SJSA1 (cell line): ENCODE measurements around the gene MARF1. TPM values are rescaled to one million over a fixed set of nuclear protein-coding genes. Genes with fewer than 3 reads are reported as not detected.
A peak's percentile ranks its signal among the peaks of the same experiment; 100 is the strongest.
"Not testable (repeated sequence)": the region's sequence is repeated elsewhere in the genome, so short reads cannot be mapped to it uniquely, and the experiment has no call there.

Experiments
- DNase-seq, 2 experiments: peaks; one replicate each; pipeline ENCODE4 v3.0.0-alpha.2; 2015 to 2020; ENCODE audit warnings: low spot score in 2 of 2, low read depth in 1 of 2
- H3K27ac ChIP-seq: fragments of 250-450 bp; sonication (Bioruptor Pico); 2 replicates; pipeline ENCODE4 v1.5.1; 2020; ENCODE audit warnings: mild to moderate bottlenecking, moderate library complexity
- H3K27me3 ChIP-seq: fragments of 250-450 bp; sonication (Bioruptor Pico); replicated peaks from 2 replicates; pipeline ENCODE4 v1.5.1; 2020; ENCODE audit warnings: mild to moderate bottlenecking, moderate library complexity
- H3K36me3 ChIP-seq: fragments of 250-450 bp; sonication (Bioruptor Pico); 2 replicates; pipeline ENCODE4 v1.5.1; 2020; ENCODE audit warnings: mild to moderate bottlenecking
- H3K4me1 ChIP-seq: fragments of 250-450 bp; sonication (Bioruptor Pico); replicated peaks from 2 replicates; pipeline ENCODE4 v1.6.1; 2021; ENCODE audit warnings: mild to moderate bottlenecking
- H3K4me3 ChIP-seq: fragments of 250-450 bp; sonication (Bioruptor Pico); 2 replicates; pipeline ENCODE4 v1.5.1; 2020; ENCODE audit warnings: mild to moderate bottlenecking
- H3K9me3 ChIP-seq: fragments of 250-450 bp; sonication (Bioruptor Pico); replicated peaks from 2 replicates; pipeline ENCODE4 v1.5.1; 2020; ENCODE audit warnings: mild to moderate bottlenecking
- total RNA-seq: library from RNA; depleted of rRNA; stranded (reverse); fragments of >200 nt; shearing (Covaris generic); gene quantifications from 2 replicates; pipeline ENCODE4 v1.2.3, GENCODE V29; 2014; rRNA removed

Gene MARF1, protein sequence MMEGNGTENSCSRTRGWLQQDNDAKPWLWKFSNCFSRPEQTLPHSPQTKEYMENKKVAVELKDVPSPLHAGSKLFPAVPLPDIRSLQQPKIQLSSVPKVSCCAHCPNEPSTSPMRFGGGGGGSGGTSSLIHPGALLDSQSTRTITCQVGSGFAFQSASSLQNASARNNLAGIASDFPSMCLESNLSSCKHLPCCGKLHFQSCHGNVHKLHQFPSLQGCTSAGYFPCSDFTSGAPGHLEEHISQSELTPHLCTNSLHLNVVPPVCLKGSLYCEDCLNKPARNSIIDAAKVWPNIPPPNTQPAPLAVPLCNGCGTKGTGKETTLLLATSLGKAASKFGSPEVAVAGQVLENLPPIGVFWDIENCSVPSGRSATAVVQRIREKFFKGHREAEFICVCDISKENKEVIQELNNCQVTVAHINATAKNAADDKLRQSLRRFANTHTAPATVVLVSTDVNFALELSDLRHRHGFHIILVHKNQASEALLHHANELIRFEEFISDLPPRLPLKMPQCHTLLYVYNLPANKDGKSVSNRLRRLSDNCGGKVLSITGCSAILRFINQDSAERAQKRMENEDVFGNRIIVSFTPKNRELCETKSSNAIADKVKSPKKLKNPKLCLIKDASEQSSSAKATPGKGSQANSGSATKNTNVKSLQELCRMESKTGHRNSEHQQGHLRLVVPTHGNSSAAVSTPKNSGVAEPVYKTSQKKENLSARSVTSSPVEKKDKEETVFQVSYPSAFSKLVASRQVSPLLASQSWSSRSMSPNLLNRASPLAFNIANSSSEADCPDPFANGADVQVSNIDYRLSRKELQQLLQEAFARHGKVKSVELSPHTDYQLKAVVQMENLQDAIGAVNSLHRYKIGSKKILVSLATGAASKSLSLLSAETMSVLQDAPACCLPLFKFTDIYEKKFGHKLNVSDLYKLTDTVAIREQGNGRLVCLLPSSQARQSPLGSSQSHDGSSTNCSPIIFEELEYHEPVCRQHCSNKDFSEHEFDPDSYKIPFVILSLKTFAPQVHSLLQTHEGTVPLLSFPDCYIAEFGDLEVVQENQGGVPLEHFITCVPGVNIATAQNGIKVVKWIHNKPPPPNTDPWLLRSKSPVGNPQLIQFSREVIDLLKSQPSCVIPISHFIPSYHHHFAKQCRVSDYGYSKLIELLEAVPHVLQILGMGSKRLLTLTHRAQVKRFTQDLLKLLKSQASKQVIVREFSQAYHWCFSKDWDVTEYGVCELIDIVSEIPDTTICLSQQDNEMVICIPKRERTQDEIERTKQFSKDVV (N-terminal part only)
- 3.6 and 5.8 TPM in 2 replicates for total RNA-seq

DNA sequence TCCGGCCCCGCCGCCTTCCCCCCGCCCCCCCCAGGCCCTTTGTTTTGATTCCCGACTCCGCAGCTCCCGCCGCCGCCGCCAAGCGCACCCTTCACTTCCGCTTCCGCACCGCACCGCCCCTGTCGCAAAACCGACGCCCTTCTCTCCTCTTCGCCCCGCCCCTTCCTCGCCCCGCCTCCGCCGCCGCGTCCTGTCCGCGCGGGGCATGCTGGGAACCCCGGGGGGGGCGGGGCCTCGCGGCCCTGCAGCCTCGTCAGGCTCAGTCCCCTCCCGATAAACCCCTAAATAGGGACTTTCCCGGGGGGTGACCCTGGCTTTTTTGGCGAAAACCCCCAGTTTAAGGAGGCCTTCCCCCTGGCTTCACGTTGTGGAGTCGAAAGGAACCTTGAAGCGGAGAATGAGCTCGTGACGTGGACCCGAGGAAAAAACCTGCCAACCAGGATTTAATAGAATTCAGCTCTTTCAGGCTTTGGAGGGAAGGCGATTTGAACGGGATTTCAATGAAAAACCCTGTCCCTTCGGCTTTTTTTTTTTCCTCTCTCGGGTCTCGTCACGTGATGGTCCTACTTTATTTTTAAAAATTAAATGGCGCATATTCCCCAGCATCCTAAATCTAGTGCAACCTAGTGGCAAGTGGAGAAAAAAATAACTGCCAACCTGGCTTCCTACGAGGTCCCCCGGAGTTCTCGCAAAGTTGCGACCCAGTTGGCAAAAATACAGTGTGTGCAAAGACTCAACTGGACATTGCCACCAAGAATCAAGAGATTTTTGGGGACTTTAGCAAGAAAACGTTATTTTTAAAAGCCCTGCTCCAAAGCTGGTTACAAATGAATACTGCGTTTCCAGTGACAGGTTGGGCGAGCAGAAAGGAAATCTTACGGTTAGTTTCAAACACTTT is at the start of gene MARF1:
Gene MARF1, minus strand, starts transcription at position 107 of the 898 bp plus-strand sequence. CDS start 3,921 bp downstream, outside the sequence.
- Histone ChIP-seq H3K4me3 (peak within 1 kb of the TSS; percentile 72), H3K9me3 (no peaks in the 10 kb centered on the region), H3K4me1 (peaks cover 49% of the 10 kb centered on the region), H3K27ac (peak within 1 kb of the TSS; percentile 95), H3K36me3 (peaks cover 8% of the 10 kb centered on the region), H3K27me3 (no peaks in the 10 kb centered on the region)
- peak; percentile 96 to 99 for DNase-seq

DNA sequence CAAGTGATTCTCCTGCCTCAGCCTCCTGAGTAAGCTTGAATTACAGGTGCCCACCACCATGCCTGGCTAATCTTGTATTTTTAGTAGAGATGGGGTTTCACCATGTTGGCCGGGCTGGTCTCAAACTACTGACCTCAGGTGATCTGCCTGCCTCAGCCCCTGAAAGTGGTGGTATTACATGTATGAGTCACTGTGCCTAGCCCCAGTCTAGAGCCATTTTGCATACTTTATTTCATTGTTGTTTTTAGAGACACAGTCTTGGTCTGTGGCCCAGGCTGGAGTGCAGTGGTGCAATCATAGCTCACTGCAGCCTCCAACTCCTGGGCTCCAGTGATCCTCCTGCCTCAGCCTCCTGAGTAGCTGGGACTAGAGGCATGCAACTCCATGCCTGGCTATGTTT is 49.6 kb upstream of the MARF1 start:
- not testable (repeated sequence) for H3K27ac ChIP-seq, H3K27me3 ChIP-seq, H3K9me3 ChIP-seq, DNase-seq, H3K4me3 ChIP-seq
- Histone ChIP-seq H3K36me3 (peaks cover 93% of the 10 kb centered on the region), H3K4me1 (peaks cover 20% of the 10 kb centered on the region)

DNA sequence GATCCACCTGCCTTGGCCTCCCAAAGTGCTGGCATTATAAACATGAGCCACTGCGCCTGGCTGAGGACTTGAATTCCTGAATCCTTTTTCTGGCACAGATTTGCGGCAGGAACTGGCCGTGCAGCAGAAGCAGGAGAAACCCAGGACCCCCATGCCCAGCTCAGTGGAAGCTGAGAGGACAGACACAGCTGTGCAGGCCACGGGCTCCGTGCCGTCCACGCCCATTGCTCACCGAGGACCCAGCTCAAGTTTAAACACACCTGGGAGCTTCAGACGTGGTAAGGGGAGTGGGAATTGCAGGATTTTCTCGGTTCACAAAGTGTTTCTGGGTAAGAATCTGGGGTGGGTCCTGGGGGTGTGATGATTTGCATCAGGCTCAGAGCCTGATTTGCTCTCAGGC is 48.1 kb upstream of the MARF1 start:
- H3K4me1 ChIP-seq = peaks cover 20% of the 10 kb centered on the region
- H3K36me3 ChIP-seq = peaks cover 93% of the 10 kb centered on the region
- no peaks in the 10 kb centered on the region for H3K9me3 ChIP-seq
- no peaks in the 10 kb centered on the region for H3K27me3 ChIP-seq
- no peak overlapping the region for H3K27ac ChIP-seq
- no peak overlapping the region for H3K4me3 ChIP-seq
- DNase-seq = no peak

DNA sequence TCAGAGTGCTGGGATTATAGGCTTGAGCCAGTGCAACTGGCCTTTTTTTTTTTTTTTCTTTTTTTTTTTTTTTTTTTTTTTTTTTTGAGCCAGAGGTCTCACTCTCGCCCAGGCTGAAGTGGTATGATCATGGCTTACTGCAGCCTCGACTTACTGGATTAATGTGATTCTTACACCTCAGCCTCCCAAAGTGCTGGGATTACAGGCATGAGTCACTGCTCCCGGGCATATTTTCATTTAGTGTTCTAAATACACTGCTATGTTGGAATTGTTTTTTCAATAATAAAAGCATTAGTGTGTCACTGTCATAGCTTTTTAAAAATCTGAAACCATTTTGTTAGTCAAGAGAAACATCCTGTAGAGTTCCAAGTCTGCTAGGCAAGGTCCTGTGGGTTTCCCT is 47.3 kb upstream of the MARF1 start:
- peaks cover 20% of the 10 kb centered on the region for H3K4me1 ChIP-seq
- DNase-seq = peak; percentile 50 to 59
- H3K9me3 ChIP-seq = no peaks in the 10 kb centered on the region
- H3K4me3 ChIP-seq = no peak overlapping the region
- H3K36me3 ChIP-seq = peaks cover 95% of the 10 kb centered on the region
- peak overlapping the region; percentile 59 for H3K27ac ChIP-seq
- no peaks in the 10 kb centered on the region for H3K27me3 ChIP-seq

DNA sequence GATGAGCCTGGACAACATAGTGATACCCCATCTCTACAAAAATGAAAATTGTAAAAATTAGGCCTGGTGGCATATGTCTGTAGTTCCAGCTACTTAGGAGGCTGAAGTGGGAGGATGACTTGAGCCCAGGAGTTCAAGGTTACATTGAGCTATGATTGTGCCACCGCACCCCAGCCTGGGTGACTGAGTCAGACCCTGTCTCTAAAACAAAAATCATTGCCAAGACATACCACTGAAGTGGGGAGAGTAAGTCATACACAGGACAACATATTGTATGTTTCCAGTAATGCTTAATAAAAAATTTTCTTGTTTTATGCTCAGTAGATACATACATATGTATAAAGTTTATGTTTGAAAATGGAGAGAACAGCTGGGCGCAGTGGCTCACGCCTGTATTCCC is 46.3 kb upstream of the MARF1 start:
- Histone ChIP-seq H3K4me3 (no peak overlapping the region), H3K9me3 (no peaks in the 10 kb centered on the region), H3K27me3 (no peaks in the 10 kb centered on the region), H3K4me1 (peaks cover 20% of the 10 kb centered on the region), H3K27ac (no peak overlapping the region), H3K36me3 (peaks cover 94% of the 10 kb centered on the region)
- DNase-seq = no peak

DNA sequence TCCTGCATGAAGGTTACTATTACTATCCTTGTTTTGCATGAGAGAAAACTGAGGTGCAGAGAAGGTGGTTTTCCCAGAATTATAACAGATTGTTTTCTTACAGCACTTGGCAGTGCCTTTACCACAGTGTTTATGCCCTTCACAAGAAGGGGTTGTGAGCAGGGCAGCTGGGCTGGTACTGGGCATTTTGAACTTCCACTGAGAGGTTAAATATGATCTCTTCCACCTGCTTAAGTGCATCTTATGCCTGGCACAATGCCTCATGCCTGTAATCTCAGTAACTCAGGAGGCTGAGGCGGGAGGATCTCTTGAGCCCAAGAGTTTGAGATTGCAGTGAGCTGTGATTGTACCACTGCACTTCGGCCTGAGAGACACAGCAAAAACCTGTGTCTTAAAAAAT is 43.3 kb upstream of the MARF1 start:
- no peak for DNase-seq
- Histone ChIP-seq H3K36me3 (peaks cover 93% of the 10 kb centered on the region), H3K4me1 (peaks cover 30% of the 10 kb centered on the region), H3K27me3 (no peaks in the 10 kb centered on the region), H3K9me3 (no peaks in the 10 kb centered on the region), H3K4me3 (no peak overlapping the region), H3K27ac (no peak overlapping the region)

DNA sequence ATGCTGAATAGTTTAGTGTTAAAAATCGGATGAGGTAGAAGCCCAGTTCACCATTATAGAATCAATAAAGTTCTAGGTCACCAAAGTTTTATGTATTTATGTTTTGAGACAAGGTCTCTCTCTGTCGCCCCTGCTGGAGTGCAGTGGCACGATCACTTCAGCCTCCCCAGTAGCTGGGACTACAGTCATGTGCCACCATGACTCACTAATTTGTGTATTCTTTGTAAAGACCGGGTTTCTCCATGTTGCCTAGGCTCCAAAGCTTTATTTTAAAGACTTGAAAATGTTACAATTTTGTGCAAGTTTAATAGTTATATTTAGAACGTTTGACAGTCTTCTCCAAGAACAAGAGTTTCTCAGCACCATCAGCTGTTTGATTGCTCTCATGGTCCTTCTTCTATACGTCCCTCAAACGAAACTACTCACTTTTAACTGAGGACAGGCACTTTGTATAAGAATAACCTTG is 39.2 kb upstream of the MARF1 start:
- peaks cover 92% of the 10 kb centered on the region for H3K36me3 ChIP-seq
- peaks cover 10% of the 10 kb centered on the region for H3K4me1 ChIP-seq
- H3K27ac ChIP-seq = peak overlapping the region; percentile 73
- no peaks in the 10 kb centered on the region for H3K9me3 ChIP-seq
- H3K4me3 ChIP-seq = no peak overlapping the region
- DNase-seq = peak; percentile 66 to 72
- H3K27me3 ChIP-seq = no peaks in the 10 kb centered on the region

DNA sequence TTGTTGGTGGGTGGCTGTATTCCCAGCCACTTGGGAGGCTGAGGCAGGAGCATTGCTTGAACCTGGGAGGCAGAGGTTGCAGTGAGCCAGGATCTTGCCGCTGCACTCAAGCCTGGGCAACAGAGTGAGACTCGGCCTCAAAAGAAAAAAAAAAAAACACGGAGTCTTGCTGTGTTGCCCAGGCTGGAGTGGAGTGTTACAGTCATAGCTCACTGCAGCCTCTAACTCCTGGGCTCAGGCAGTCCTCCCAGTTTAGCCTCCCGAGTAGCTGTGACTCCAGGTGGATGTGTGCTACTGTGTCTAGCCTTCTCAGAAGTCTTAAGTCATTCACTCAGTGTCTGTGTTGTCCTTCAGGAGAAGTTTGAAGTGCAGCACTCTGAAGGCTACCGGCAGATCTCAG is 34.5 kb upstream of the MARF1 start:
- peaks cover 79% of the 10 kb centered on the region for H3K36me3 ChIP-seq
- no peak overlapping the region for H3K27ac ChIP-seq
- no peak for DNase-seq
- H3K4me3 ChIP-seq = no peak overlapping the region
- H3K4me1 ChIP-seq = peaks cover 21% of the 10 kb centered on the region
- H3K9me3 ChIP-seq = no peaks in the 10 kb centered on the region
- H3K27me3 ChIP-seq = no peaks in the 10 kb centered on the region

DNA sequence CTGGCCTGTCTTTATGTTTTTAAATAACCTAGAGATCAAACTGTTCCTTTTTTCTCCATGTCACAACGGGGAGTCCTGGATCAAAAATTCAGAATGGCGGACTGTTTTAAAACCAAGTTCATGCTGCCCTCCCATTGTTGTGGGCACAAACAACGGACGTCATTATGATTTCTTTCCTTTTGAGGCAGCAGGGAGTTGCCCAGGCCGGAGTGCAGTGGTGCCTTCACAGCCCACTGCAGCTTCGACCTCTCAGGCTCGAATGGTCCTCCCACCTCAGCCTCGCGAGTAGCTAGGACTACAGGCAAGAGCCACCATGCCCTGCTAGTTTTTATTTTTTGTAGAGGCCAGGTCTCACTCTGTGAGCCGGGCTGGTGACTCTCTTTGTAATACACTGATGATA is 33.6 kb upstream of the MARF1 start:
- Histone ChIP-seq H3K27ac (no peak overlapping the region), H3K4me1 (peaks cover 22% of the 10 kb centered on the region), H3K9me3 (no peaks in the 10 kb centered on the region), H3K27me3 (no peaks in the 10 kb centered on the region), H3K36me3 (peaks cover 77% of the 10 kb centered on the region), H3K4me3 (no peak overlapping the region)
- DNase-seq = no peak

DNA sequence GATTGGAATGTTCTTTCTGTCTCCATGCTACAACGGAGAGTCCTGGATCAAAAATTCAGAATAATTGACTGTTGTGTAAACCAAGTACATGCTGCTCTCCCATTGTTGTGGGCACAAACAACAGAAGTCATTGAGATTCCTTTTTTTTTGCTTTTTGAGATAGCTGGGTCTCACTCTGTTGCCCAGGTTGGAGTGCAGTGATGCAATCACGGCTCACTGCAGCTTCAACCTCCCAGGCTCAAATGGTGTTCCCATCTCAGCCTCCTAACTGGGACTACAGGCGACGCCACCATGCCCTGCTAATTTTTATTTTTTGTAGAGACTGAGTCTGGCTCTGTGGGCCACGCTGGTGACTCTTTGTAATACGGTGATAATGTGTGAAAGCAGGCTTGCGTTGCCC is 31.6 kb upstream of the MARF1 start:
- peaks cover 80% of the 10 kb centered on the region for H3K36me3 ChIP-seq
- no peak overlapping the region for H3K4me3 ChIP-seq
- no peaks in the 10 kb centered on the region for H3K27me3 ChIP-seq
- H3K9me3 ChIP-seq = no peaks in the 10 kb centered on the region
- no peak for DNase-seq
- H3K4me1 ChIP-seq = peaks cover 22% of the 10 kb centered on the region
- H3K27ac ChIP-seq = no peak overlapping the region

DNA sequence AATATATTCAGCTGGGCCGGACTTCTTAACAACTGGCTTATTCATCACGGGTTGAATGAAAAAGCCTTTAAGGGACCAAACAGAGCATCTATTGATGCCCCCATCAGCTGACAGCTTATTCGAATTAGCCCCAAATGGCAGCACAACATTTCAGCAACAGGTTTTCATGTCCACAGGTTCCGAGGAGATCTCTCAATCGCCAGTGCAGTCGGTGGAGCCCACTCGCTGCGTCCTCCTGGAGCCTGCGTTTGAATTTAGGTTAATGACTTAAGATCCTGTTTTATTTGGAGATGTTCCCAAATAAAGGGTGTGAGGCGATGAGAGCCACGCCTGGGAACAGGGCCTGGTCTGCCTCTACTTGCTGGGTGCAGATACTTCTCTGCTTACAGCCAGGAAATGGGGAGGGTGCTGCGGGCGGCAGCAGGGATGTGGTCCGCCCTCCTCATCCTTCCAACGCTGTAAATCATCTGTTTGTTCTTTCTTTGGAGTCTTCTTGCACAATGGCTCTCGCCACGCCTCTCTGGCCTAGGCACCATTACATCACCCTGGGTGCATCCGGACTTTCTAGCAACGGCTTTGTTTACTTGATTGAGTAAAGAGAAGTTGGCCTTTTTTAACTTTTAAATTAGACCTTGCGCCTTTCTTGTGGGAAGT is 29.7 kb upstream of the MARF1 start:
- peak; percentile 93 to 94 for DNase-seq
- no peaks in the 10 kb centered on the region for H3K27me3 ChIP-seq
- H3K4me1 ChIP-seq = peaks cover 22% of the 10 kb centered on the region
- H3K27ac ChIP-seq = peak overlapping the region; percentile 83
- no peaks in the 10 kb centered on the region for H3K9me3 ChIP-seq
- H3K36me3 ChIP-seq = peaks cover 80% of the 10 kb centered on the region
- no peak overlapping the region for H3K4me3 ChIP-seq

DNA sequence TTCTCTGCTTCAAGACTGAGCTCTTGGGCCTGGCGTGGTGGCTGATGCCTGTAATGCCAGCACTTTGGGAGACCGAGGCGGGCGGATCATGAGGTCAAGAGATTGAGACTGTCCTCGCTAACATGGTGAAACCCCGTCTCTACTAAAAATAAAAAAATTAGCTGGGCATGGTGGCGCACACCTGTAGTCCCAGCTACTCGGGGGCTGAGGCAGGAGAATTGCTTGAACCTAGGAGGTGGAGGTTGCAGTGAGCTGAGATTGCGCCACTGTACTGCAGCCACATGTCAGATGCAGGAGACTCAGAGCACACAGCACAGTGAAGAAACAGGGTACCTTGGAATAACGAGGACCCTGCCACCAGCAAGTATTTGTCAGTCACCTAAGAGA is 29.2 kb upstream of the MARF1 start:
- DNase-seq, H3K9me3 ChIP-seq, H3K27me3 ChIP-seq, H3K4me3 ChIP-seq: not testable (repeated sequence)
- Histone ChIP-seq H3K36me3 (peaks cover 80% of the 10 kb centered on the region), H3K27ac (peak overlapping the region; percentile 83), H3K4me1 (peaks cover 22% of the 10 kb centered on the region)
